ENCODE measurements around the gene CDH23. TPM values are rescaled to one million over a fixed set of nuclear protein-coding genes. Genes with fewer than 3 reads are reported as not detected.
A peak's percentile ranks its signal among the peaks of the same experiment; 100 is the strongest.

Gene CDH23
- polyA plus RNA-seq, 2 of the 4 experiments (the other 2 are of a cell fraction) = 1.1 to 2.3 TPM

- Histone ChIP-seq H3K4me1 (peaks cover 10% of the 10 kb centered on the region), H3K4me3 (no peak overlapping the region), H3K9me3 (no peaks in the 10 kb centered on the region), H3K27ac (no peak overlapping the region), H3K4me2 (no peak overlapping the region)
- whole genome bisulfite sequencing (ENCODE audit: missing lambda C conversion rate) = 63% methylated on average over 8 of the region's 8 CpGs
- ChIA-PET POLR2A (no interaction called here), CTCF (interaction anchor here (1.0 to 10.4 kb wide), 3 partner anchors 8 to 49 kb away, joined by 3 to 109 read pairs (median 8); no protein-coding TSS in a partner anchor)
- FAIRE-seq (no peak), ATAC-seq (no peak), DNase-seq (ENCODE audit: low read depth in 1 of 2, low spot score in 1 of 2) (no peak)
- TF ChIP-seq TP53 (CRISPR knock-in tag; IDR thresholded peaks at IDR 0.05) = no peak
Observed at GRCh38 chr10:71618598-71618997, 221.9 kb downstream of the CDH23 start.

GRCh38 chr10:71620642-71621041 lies 223.9 kb downstream of the CDH23 start:
- ATAC-seq (no peak), DNase-seq (ENCODE audit: low read depth in 1 of 2, low spot score in 1 of 2) (no peak), FAIRE-seq (no peak)
- peaks cover 9% of the 10 kb centered on the region for H3K4me1 ChIP-seq
- H3K4me3 ChIP-seq = no peak overlapping the region
- TF ChIP-seq BHLHE40 (IDR thresholded peaks at IDR 0.05; ENCODE audit: low read depth, low read length) = no peak
- TF ChIP-seq PHF8 (IDR thresholded peaks at IDR 0.05; ENCODE audit: borderline replicate concordance, low read depth) = no peak
- TF ChIP-seq CBX2 (IDR thresholded peaks at IDR 0.05; ENCODE audit: borderline replicate concordance, low read depth) = no peak
- no peak for TF ChIP-seq ZFP36 (IDR thresholded peaks at IDR 0.05; ENCODE audit: borderline replicate concordance, partially characterized antibody)
- no peak for TF ChIP-seq RCOR1 (IDR thresholded peaks at IDR 0.05; ENCODE audit: low read depth, low read length)
- no peak for TF ChIP-seq CEBPB (IDR thresholded peaks at IDR 0.05)
- TF ChIP-seq ZC3H11A (IDR thresholded peaks at IDR 0.05) = no peak
- no peak for TF ChIP-seq ATOH8 (CRISPR knock-in tag; IDR thresholded peaks at IDR 0.05; ENCODE audit: low read depth)
- no peak overlapping the region for H3K27ac ChIP-seq
- H3K4me2 ChIP-seq = no peak overlapping the region
- WGBS (ENCODE audit: missing lambda C conversion rate) = 71% methylated on average over 6 of the region's 7 CpGs
- ChIA-PET POLR2A (no interaction called here), CTCF (interaction anchor here (1.2 to 10.4 kb wide), 2 partner anchors 10 kb away, joined by 3 to 109 read pairs; no protein-coding TSS in a partner anchor)
- no peaks in the 10 kb centered on the region for H3K9me3 ChIP-seq

- H3K9me3 ChIP-seq = no peaks in the 10 kb centered on the region
- TF ChIP-seq ESRRA (IDR thresholded peaks at IDR 0.05; ENCODE audit: borderline replicate concordance, low read length) (no peak), JUN (IDR thresholded peaks at IDR 0.05) (no peak), SREBF2 (IDR thresholded peaks at IDR 0.05) (no peak), RFX5 (IDR thresholded peaks at IDR 0.05) (no peak), NFE2L2 (conservative IDR thresholded peaks at IDR 0.05; ENCODE audit: low read length) (no peak), CHD2 (IDR thresholded peaks at IDR 0.05; ENCODE audit: low read length, partially characterized antibody) (no peak), POLR2A (IDR thresholded peaks at IDR 0.05; ENCODE audit: low read length) (no peak), RNF2 (IDR thresholded peaks at IDR 0.05; ENCODE audit: borderline replicate concordance, low read depth) (no peak), MYC (IDR thresholded peaks at IDR 0.05; ENCODE audit: borderline replicate concordance, low read length) (no peak), HEYL (CRISPR knock-in tag; IDR thresholded peaks at IDR 0.05) (no peak), CHD4 (IDR thresholded peaks at IDR 0.05; ENCODE audit: borderline replicate concordance) (no peak)
- peak overlapping the region; percentile 42 for H3K4me2 ChIP-seq
- no peak for FAIRE-seq
- POLR2A ChIA-PET = no interaction called here
- no peak for DNase-seq (ENCODE audit: low read depth in 1 of 2, low spot score in 1 of 2)
- CTCF ChIA-PET = interaction anchor here (0.6 to 10.4 kb wide), 4 partner anchors 9 to 303 kb away, joined by 3 to 109 read pairs (median 4); partner anchors contain the start of gene SLC29A3
- ATAC-seq = no peak
- no peak overlapping the region; a peak in 1 of 6 replicates for H3K27ac ChIP-seq
- WGBS (ENCODE audit: missing lambda C conversion rate) = 70% methylated on average over 12 of the region's 12 CpGs
- no peak overlapping the region for H3K4me3 ChIP-seq
- peaks cover 9% of the 10 kb centered on the region for H3K4me1 ChIP-seq
Observed at GRCh38 chr10:71621231-71622153, 224.8 kb downstream of the CDH23 start.

All from A549 (cell line).